ENCODE data around the gene GRAMD4. TPM values are rescaled to one million over a fixed set of nuclear protein-coding genes. Genes with fewer than 3 reads are reported as not detected.

The GRAMD4 gene
- total RNA-seq, 1 experiment from 2014 or later = 38.2 TPM

DNA sequence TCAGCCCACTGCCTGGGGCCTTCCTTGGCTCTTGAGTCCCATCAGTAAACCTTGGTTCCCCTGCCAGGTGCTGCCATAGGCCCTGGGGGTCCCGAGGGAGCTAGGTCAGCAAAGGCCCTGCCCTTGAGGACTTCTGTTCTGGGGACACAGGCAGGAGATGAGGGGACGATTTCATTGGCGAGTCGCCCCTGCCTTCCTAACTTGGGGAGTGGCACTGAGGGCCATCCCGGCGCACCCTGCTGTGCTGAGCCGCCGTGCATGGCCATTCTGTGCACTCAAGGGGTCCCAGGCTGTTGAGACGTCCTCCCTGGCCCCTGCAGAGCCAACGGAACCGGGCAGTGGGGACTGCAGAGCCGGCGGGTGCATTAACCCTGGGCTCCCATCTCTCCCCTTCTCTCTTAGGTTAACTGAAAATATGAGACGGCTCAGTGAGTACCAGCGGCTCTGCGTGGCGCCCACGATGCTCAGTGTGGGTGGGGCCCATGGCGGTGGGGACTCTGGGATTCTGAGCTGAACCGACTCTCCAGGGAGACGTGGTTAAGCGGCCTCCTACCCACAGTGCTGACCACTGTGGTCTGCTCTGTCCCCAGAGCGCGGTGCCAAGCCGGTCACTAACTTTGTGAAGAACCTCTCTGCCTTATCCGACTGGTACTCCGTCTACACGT lies 43.4 kb downstream of the GRAMD4 start:
- H3F3A ChIP-seq (ENCODE audit: insufficient read depth, low read depth) = peaks cover 7% of the 10 kb centered on the region; the same call in 1 of the 2 replicates
- DNase-seq = no peak
- no peaks in the 10 kb centered on the region for H3K27me3 ChIP-seq (ENCODE audit: insufficient read depth, low read depth)
- H3K9me2 ChIP-seq (ENCODE audit: insufficient read depth) = no peaks in the 10 kb centered on the region
- H3K4me2 ChIP-seq = no peak overlapping the region
- no peaks in the 10 kb centered on the region for H3K79me2 ChIP-seq (ENCODE audit: low read depth)
- peaks cover 16% of the 10 kb centered on the region for H3K36me3 ChIP-seq (ENCODE audit: low read depth)
- no TSS peak for BruUV-seq (replicated peaks)
- H3K4me1 ChIP-seq (replicated peaks; ENCODE audit: insufficient read depth) = no peaks in the 10 kb centered on the region
- ChIA-PET POLR2A (ENCODE audit: unreplicated experiment) (no interaction called here), CTCF (no interaction called here)
- no peak overlapping the region for H3K27ac ChIP-seq
- no peak for TF ChIP-seq EZH2 (IDR thresholded peaks at IDR 0.05; ENCODE audit: low read depth)
- TF ChIP-seq, protein P1, sequence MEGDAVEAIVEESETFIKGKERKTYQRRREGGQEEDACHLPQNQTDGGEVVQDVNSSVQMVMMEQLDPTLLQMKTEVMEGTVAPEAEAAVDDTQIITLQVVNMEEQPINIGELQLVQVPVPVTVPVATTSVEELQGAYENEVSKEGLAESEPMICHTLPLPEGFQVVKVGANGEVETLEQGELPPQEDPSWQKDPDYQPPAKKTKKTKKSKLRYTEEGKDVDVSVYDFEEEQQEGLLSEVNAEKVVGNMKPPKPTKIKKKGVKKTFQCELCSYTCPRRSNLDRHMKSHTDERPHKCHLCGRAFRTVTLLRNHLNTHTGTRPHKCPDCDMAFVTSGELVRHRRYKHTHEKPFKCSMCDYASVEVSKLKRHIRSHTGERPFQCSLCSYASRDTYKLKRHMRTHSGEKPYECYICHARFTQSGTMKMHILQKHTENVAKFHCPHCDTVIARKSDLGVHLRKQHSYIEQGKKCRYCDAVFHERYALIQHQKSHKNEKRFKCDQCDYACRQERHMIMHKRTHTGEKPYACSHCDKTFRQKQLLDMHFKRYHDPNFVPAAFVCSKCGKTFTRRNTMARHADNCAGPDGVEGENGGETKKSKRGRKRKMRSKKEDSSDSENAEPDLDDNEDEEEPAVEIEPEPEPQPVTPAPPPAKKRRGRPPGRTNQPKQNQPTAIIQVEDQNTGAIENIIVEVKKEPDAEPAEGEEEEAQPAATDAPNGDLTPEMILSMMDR (conservative IDR thresholded peaks at IDR 0.05) = no peak
- H4K20me1 ChIP-seq (ENCODE audit: insufficient read depth) = peaks cover 23% of the 10 kb centered on the region
- H3K9me3 ChIP-seq (ENCODE audit: insufficient read depth, low read depth) = no peaks in the 10 kb centered on the region
- intact Hi-C loops (cut with micrococcal nuclease; ENCODE audit: unreplicated experiment) = loop anchor here (10.0 kb wide), 1 partner anchor 99 kb away; no protein-coding TSS in a partner anchor
- no peak overlapping the region for H3K4me3 ChIP-seq
- H2AFZ ChIP-seq = no peak overlapping the region

DNA sequence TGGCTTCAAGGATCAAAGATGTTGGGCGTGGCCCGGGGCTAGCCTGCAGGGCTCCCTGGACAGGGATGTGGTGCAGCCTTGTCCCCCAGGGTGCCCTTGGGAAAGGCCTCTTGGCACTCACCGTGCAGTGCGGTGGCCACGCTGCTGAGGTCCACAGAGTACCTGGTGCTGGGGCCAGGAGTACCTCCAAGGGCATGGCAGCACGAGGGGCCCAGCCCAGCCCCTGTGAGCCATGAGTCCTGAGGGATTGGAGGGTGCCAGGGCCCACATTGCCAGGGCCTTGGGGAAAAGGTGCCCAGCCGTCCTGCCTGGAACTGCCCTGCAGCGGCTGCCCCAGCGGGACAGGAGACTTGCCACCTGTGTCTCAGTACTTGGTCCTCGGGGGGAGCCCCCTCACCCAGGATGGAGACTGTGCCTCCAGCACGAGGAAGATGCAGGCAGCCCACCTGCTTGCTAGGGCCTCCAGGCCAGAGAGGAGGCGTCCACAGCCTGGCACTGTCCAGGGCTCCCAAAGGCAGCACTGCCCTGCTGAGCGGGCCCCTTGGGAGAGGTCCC lies 44.2 kb downstream of the GRAMD4 start:
- POLR2A ChIA-PET (ENCODE audit: unreplicated experiment) = no interaction called here

DNA sequence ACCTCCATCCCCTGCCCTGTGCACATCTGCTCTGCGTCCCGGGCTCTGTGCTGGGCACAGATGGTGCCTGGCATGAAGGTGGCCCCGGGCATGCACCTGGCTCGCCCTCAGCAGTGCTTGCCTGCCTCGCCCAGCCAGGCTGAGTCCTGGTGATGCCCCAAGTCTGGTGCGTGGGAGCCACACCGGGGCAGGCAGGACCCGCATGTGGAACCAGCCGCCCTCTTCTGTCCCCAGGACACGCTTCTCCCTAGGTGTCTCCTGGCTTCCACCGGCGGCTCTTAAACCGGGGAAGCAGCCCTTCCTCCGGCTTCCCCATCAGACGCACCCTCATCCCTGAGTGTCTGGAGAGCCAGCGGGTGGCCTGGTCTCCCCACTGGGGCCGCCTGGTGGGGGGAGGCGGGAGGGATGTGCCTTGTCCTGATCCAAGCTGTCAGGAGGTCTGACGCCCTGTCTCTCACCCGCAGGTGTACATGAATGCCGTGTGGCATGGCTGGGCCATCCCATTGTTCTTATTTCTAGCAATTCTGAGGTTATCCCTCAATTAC lies 45.0 kb downstream of the GRAMD4 start:
- H3K9me3 ChIP-seq (ENCODE audit: insufficient read depth, low read depth) = no peaks in the 10 kb centered on the region
- H3K27me3 ChIP-seq (ENCODE audit: insufficient read depth, low read depth) = no peaks in the 10 kb centered on the region
- H3K36me3 ChIP-seq (ENCODE audit: low read depth) = peaks cover 16% of the 10 kb centered on the region
- H3K9me2 ChIP-seq (ENCODE audit: insufficient read depth) = no peaks in the 10 kb centered on the region
- no peak for DNase-seq
- H3K27ac ChIP-seq = no peak overlapping the region
- ChIA-PET POLR2A (ENCODE audit: unreplicated experiment) (no interaction called here), CTCF (no interaction called here)
- BruUV-seq (replicated peaks) = no TSS peak
- no peak for TF ChIP-seq EZH2 (IDR thresholded peaks at IDR 0.05; ENCODE audit: low read depth)
- TF ChIP-seq, protein P1 (conservative IDR thresholded peaks at IDR 0.05) = no peak
- peaks cover 23% of the 10 kb centered on the region for H4K20me1 ChIP-seq (ENCODE audit: insufficient read depth)
- H2AFZ ChIP-seq = no peak overlapping the region
- H3K4me3 ChIP-seq = no peak overlapping the region
- no peaks in the 10 kb centered on the region for H3K79me2 ChIP-seq (ENCODE audit: low read depth)
- intact Hi-C loops (cut with micrococcal nuclease; ENCODE audit: unreplicated experiment) = loop anchor here (10.0 kb wide), 1 partner anchor 100 kb away; no protein-coding TSS in a partner anchor
- no peak overlapping the region for H3K4me2 ChIP-seq
- H3K4me1 ChIP-seq (replicated peaks; ENCODE audit: insufficient read depth) = no peaks in the 10 kb centered on the region
- H3F3A ChIP-seq (ENCODE audit: insufficient read depth, low read depth) = peaks cover 7% of the 10 kb centered on the region; the same call in 1 of the 2 replicates

More for the DNA sequence above, 44.2 kb downstream of the GRAMD4 start:
- no peaks in the 10 kb centered on the region for H3K27me3 ChIP-seq (ENCODE audit: insufficient read depth, low read depth)
- H4K20me1 ChIP-seq (ENCODE audit: insufficient read depth) = peaks cover 23% of the 10 kb centered on the region
- H3K4me3 ChIP-seq = no peak overlapping the region
- no peak for DNase-seq
- no peaks in the 10 kb centered on the region for H3K4me1 ChIP-seq (replicated peaks; ENCODE audit: insufficient read depth)
- CTCF ChIA-PET = no interaction called here
- no peak for TF ChIP-seq EZH2 (IDR thresholded peaks at IDR 0.05; ENCODE audit: low read depth)
- TF ChIP-seq, protein P1 (conservative IDR thresholded peaks at IDR 0.05) = no peak
- no peak overlapping the region for H2AFZ ChIP-seq
- no peaks in the 10 kb centered on the region for H3K9me3 ChIP-seq (ENCODE audit: insufficient read depth, low read depth)
- no peaks in the 10 kb centered on the region for H3K9me2 ChIP-seq (ENCODE audit: insufficient read depth)
- peaks cover 16% of the 10 kb centered on the region for H3K36me3 ChIP-seq (ENCODE audit: low read depth)
- peaks cover 7% of the 10 kb centered on the region; the same call in 1 of the 2 replicates for H3F3A ChIP-seq (ENCODE audit: insufficient read depth, low read depth)
- no peak overlapping the region for H3K27ac ChIP-seq
- no peaks in the 10 kb centered on the region for H3K79me2 ChIP-seq (ENCODE audit: low read depth)
- intact Hi-C loops (cut with micrococcal nuclease; ENCODE audit: unreplicated experiment) = loop anchor here (10.0 kb wide), 1 partner anchor 100 kb away; no protein-coding TSS in a partner anchor
- BruUV-seq (replicated peaks) = no TSS peak
- H3K4me2 ChIP-seq = no peak overlapping the region
